ENCODE data around the gene DDR2.
"Not testable (repeated sequence)": the region's sequence is repeated elsewhere in the genome, so short reads cannot be mapped to it uniquely, and the experiment has no call there.

DDR2 gene

DNA sequence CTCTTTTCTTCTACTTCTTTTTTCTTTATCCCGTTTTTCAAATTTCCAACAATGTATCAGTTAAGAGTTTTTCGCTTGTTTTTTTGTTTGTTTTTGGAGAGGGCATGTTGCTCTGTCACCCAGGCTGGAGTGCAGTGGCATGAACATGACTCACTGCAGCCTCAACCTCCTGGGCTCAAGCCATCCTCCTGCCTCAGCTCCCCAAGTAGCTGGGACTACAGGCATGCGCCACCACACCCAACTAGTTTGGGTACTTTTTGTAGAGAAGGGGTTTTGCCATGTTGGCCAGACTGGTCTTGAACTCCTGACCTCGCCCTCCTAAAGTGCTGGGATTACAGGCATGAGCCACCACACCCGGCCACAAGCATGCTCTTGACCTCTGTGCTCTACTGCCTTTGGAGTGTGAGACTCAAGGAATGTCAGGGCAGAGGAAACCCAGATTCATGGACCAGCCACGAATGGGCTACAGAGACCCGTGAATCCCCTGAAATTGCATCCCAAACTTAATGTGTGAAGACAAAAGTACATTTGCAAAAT is 93.1 kb downstream of the DDR2 start:
- no peak for DNase-seq (ENCODE audit: low read depth)

DNA sequence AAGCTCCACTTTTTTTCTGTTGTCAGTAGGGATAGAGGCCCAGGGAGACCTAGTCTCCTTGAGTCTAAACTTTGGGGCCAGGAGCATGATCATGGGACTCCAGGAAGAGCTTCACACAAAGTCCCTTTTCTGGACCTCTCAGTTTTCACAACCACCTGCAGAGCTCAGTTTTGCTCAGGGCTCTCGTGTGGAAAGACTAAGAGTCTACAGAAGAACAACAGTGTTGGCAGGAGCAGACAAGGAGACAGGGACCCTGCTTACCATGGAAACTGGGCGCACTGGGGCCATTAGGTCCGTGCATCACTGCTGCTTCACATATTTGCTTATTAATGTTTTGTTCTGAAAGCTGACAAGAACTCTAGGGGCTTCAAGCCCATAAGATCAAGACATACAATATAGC is 94.3 kb downstream of the DDR2 start:
- no peak for DNase-seq (ENCODE audit: low read depth)

DNA sequence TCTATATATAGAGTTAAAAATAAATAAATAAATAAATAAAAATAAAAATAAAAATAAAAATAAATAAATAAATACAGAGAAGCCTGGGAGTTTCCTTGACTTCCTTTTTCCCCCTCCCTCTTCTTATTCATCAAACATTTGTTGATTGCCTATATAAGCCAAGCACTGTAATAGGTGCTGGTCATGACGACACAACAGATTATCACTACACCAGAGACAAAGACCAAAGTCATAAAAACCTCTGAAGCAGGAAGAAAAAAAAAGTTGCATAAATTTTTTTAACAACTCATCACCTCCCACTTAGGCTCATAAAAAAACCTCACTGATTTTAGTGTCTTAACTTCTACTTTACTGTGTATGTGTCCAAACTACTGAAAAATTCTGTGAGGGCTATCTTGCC is 95.2 kb downstream of the DDR2 start:
- not testable (repeated sequence) for DNase-seq (ENCODE audit: low read depth)

DNA sequence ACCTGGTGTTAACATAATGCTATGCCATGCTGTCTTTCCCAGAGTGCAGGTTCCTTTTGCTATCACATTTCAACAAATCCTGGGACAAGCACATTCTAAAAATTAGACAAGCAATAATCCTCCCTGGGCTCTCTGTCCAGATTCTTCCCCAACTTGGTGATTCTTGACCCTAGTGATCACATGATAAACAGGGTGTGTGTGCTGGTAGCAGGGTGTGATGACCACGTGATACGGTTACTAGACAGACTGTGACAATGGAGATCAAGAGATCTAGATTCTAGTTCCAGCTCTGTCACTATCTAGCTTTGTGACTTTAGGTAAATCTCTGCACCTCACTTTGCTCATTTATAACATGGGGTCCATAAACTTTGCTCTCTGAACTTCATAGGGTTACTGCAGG is 96.3 kb downstream of the DDR2 start:
- no peak for DNase-seq (ENCODE audit: low read depth)

DNA sequence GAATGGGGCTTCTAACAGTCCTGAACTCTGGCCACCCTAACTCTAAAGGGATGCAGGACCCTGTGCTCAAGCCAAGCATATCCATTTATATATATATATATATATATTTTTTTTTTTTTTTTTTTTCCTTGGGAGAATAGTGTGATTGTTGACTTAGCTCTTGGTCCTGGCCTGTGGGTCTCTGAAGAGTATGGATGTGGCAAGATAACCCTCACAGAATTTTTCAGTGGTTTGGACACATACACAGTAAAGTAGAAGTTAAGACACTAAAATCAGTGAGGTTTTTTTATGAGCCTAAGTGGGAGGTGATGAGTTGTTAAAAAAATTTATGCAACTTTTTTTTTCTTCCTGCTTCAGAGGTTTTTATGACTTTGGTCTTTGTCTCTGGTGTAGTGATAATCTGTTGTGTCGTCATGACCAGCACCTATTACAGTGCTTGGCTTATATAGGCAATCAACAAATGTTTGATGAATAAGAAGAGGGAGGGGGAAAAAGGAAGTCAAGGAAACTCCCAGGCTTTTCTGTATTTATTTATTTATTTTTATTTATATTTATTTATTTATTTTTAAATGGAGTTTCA is 97.0 kb downstream of the DDR2 start:
- DNase-seq (ENCODE audit: low read depth): not testable (repeated sequence)

DNA sequence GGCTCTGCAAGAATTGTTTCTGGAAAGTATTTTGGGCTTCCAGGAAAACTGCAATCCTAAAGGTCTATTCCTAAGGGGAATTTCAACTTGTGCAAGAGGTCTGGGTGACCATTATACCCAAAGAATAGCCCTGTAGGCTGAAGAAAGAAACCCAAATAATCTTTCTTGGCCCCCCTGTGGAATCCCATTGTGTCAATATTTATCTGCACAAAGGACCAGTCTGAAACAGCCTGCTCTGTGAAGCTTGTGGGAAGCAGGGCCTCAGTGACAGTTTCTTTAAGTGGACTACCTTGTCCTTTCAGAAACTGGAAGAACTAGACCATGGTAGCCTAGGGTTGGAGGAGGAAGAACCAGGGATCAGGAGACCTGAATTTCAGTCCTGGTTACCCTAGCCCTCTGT is 99.8 kb downstream of the DDR2 start:
- DNase-seq (ENCODE audit: low read depth): no peak

DNA sequence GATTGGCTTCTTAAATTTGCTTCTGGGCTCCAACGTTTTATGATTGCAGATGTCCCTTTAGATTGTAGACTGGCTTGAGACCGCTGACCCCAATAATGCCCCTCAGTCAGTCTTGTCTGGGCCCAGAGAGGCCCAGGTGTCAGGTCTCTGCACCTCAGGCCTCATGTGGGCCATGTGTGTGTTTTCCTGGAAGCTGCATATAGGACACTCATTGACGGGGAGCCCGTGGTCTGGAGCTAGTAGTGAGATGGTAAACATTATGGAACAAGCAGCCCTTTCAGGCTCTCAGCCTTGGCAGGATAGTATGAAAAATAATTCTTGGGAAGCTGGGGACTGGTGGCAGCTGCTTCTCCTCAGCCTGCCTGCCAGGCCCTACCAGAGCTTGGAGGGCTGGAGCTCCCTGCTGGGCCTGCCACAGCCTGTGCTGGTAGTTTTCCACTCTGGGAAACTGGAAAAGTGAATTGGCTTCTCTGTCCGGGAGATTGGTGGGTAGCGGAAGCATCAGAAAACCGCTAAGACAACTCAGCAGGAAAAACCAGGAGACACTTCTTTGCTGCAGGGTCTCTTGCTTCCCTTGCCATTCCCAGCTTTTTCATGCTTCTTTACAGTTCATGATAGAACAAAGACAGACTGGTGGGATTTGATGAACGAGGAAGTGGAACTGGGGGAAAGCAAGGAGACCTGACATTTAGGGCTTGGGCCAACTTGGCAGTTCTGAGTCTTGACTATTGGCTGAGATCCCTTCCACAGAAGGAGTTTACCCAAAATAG is 100.5 kb downstream of the DDR2 start:
- no peak for DNase-seq (ENCODE audit: low read depth)

DNA sequence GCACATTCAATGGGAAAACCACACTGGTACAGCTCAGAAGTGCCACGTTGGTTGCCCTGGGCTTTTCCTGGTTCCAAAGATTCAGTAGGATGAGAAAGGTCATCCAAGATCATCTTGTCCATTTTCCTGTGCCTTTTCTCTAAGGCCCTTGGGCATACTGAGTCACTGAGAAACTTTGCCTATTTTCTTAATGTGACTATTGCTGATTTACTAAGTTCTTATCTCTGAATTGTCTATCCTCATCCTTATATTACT is 101.0 kb downstream of the DDR2 start:
- DNase-seq (ENCODE audit: low read depth): no peak

DNA sequence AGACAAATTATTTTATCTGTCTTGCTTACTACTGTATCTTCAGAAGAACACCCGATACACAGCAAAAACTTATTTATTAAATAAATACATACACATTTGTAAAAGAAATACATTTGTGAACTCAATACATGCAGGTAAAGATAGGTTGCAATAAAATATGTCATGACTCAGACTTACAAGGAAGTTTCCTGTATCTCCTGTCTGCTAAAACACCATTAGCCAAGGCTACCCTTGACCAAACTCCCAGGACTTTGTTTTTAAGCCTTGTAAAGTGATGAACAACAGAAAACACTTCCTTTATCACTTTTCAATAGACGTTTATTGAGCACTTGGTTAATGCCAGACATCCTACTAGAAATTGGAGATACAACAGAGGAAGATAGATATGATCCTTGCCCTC is 101.8 kb downstream of the DDR2 start:
- DNase-seq (ENCODE audit: low read depth): no peak

DNA sequence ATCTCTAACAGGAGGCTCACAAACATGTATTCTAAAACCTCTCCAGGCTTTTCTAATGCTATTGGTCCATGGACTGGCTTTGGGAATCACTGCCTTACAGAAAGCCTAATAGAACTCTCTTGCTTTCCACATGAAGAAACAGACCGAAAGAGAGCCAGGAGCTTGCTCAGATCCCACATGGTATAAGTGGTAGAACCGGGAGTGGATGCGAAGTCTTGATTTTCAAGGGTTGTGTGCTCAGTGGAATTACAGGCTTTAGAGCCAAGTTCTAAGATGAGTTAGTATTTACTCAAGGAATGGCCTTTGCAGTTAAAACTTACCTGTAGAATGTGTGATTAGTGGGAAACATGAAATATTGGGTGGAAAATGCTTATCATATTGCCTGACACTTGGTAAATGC is 103.9 kb downstream of the DDR2 start:
- no peak for DNase-seq (ENCODE audit: low read depth)

DNA sequence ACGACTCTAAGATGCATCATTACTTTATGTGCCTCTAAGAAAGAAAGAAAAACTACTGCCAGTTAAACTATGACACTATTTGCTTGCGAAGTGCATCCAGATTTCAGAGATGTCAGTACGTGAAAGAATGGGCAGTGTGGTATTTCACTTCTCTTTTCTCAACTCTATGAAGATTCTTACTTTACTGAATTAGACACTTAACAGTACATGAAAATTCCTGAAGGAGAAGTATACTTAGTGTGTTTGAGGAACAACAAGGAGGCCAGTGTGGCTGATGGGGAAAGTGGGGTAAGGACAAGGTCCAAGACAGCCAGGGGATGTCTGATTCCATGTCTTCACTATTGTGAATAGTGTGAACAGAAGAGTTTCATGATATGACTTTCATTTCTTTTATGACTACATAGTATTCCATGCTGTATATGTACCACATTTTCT is 104.4 kb downstream of the DDR2 start:
- DNase-seq (ENCODE audit: low read depth): no peak

DNA sequence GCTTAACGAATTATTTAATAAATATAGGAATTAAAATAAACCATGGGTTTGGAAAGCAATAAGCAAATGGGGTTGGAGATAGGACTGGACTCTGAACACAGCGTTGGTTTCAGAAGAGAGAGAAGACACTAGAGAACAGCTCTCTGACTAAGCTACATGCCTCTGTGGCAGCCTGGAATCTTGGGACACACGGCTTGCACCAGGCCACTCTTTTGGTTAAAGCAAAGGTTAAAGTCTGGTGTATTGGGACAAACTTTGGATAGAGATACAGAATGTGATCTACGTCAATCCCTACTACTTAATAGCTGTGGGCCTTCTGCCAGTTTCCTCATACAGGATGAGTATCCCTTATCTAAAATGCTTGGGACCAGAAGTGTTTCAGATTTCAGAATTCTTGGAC is 108.5 kb downstream of the DDR2 start:
- no peak for DNase-seq (ENCODE audit: low read depth)

DNA sequence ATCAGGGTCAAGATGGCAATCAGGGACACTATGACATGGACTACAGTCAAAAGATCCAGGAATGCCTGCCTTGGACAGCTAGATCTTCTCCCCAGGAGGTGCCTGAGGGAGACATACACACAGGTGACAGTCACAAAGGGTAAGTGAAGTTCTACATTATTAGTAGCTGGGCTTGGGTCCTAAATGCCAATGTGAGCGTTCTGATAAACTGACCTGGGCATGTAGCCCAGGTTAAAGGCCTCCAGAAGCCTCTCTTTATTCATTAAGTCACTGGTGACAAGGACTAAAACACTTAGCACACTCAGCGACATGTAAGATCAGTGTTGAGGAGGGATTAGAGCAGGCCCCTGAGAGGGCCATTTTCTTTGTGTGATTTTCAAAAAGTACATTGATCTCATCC is 109.3 kb downstream of the DDR2 start:
- DNase-seq (ENCODE audit: low read depth): no peak

DNA sequence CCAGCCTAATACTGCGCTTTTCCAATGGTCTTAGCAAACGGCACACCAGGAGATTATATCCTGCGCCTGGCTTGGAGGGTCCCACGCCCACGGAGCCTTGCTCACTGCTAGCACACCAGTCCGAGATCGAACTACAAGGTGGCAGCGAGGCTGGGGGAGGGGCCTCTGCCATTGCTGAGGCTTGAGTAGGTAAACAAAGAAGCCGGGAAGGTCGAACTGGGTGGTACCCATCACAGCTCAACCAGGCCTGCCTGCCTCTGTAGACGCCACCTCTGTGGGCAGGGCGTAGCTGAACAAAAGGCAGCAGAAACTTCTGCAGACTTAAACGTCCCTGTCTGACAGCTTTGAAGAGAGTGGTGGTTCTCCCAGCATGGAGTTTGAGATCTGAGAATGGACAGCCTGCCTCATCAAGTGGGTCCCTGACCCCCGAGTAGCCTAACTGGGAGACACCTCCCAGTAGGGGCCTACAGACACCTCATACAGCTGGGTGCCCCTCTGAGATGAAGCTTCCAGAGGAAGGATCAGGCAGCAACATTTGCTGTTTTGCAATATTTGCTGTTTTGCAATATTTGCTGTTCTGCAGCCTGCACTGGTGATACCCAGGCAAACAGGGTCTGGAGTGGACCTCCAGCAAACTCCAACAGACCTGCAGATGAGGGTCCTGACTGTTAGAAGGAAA is 114.1 kb downstream of the DDR2 start:
- not testable (repeated sequence) for DNase-seq (ENCODE audit: low read depth)

DNA sequence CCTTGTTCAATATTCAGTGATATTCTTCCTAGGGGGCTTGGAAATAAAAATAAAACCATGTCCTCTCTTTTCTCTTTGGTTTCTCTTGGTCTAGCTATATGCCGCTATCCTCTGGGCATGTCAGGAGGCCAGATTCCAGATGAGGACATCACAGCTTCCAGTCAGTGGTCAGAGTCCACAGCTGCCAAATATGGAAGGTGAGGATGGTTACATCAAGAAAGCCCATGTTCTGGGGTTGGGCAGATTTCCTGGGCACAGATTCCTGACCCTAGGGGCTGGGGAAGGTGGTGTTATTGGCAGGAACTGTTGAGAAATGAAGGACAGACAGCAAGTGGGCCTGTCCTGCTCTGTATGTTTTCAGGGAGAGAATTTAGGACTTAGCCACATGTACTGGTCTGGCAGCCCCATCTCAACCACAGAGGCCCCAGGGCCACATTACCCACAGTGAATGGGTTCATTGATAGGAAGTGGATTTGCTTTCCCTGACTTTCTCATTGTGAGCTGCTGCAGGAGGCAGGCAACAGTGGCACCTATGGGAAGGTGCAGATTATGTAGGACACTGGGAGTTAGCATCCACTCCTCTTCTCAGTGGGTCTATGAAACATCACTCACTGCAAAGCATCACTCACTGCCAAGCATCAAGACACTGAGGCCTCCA is 120.9 kb downstream of the DDR2 start:
- no peak for DNase-seq (ENCODE audit: low read depth)

DNA sequence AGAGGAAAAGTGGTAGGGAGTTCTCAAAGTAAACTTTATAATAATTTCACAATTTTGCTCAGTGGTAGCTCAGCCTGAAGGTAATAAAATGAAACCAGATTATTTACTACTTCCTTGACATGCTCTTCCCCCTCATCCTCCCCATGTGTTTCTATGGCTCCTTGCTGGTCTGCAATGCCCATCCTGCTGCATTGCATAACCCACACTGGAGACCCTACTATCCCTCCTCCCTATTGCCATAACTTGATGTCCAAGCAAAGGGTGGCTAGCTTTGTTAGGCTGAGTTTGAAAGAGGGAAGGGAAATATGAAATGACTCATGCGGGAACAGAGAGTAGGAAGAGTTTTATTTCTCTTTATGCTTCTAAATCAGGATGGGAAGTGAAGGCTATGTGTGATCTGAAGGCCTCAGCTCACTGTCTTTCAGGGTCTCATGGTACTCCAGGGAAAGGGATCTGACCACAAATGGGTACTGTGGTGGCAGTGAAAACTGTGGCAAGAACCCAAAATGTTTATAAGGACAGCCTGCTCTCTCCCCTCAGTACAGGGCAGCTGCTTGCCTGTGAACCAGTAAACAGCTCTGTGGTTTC is 121.8 kb downstream of the DDR2 start:
- DNase-seq (ENCODE audit: low read depth): no peak

DNA sequence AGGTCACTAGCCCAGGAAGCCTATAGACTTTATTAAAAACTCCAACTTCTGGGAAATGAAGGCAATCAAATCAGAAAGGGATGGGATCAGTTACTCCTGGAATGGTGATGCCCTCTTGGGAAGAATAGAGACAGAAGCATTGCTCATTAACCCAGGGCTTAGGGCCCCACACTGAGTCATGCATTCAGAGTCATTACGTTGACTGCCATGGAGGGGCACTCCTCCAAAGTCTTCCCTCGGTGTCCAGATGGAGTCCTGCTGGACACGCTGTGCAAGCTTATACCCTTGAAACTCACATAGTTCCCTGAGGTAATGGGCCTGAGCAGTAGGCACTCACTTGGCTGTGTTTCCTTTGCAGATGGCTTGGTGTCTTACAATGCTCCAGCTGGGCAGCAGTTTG is 123.0 kb downstream of the DDR2 start:
- DNase-seq (ENCODE audit: low read depth): no peak

DNA sequence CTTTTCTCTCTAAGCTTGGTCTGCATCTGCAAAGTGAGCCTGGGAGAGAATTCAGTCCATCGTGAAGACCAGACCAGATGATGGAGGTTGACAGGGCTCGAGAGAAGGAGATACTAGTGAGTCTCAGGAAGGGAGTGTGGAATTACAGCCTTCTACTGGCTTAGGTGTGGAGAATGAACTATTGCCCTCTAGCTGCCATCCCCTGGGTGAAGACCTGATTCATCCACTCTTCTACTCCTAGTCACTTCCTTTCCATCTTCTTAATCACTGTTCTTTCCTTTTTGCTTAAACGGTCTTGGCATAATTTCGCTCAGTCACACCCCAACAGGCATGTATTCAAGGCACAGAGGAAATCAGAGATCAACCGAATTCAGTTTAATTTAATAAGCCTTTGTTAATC is 124.3 kb downstream of the DDR2 start:
- DNase-seq (ENCODE audit: low read depth): no peak

DNA sequence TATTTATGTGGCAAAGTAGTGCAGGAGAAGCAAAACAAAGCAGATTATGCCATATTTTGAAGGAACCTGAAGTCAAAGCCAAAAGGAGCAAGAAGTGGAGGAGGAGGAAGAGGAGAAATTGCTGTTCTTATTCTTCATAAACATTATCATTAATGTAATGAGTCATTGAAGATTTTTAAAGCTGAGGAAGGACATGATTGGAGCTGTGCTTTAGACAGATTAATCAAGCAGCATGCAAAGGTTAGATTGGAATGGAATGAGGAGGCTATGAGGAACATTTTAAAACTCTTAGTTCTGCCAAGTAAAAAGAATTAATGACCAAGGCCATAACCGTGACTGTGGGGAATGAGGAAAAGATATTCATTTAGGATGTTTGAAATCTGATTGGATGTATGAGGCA is 125.2 kb downstream of the DDR2 start:
- no peak for DNase-seq (ENCODE audit: low read depth)

DNA sequence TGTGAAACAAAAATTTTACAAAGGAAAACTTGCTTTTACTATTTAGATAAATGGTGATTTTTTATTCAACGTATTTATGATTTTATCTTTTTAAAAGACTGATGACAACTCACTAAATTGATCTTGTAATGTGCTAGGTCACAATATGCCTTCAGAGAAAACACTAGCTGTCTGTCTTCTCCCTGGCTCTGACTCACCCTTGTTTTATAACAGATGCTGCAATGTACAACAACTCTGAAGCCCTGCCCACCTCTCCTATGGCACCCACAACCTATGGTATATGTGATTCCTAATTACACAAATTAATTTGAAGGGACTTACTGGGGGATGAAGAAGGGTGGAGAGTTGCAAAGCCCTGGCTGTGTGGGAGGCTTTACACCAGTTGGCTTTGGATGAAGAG is 133.5 kb downstream of the DDR2 start:
- DNase-seq (ENCODE audit: low read depth): no peak

DNA sequence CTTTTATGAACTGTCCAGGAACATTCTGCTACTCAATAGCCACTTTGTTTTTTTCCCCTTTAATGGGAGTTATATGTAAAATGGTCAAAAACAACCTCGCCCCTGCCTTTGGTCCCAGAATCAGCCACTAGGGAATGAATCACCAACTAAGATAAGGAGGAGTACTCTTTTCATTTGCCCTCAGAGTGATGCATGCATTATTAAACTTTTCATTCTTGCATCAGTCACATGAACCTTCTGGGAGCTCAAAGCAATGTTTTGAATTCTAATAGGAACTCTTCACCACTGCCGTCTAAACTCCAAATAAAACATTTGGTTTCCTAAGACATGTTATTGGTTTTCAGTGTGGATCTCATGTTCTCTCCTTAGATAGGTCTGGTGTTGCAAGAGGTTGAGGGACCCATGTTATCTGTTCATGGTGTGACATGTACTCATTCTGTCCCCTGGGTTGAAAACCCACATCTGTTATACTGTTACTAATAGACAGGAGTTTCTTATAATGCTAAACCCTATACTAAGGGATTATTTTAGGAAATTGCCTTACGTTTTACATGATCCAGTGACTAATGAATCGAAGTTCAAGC is 140.4 kb downstream of the DDR2 start:
- no peak for DNase-seq (ENCODE audit: low read depth)

DNA sequence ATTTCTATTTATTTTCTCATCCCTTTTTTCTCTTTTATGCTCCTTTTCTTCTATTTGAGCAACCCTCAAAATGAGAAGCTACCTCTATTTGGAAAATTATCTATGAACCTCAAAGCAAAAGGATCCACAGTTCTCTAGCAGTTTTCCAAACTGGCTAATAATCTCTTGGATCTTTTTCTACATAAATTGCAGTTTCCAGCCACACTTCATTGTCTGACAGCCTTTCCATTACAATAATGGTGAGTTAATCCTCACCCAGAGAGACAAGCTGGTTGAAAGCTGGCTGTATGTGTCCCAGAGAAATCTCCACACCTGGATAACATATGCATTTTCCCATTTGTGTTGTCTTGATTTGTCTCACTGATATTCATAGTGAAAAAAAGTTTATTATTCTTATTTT is 141.7 kb downstream of the DDR2 start:
- no peak for DNase-seq (ENCODE audit: low read depth)

All from HS-27A (cell line).